KMS-11 (cell line): ENCODE results near the gene PRDM5.

Experiments
- H2AFZ ChIP-seq: fragments of 200-600 bp; sonication (generic); 2 replicates; pipeline ENCODE4 v1.6.1; 2016; ENCODE audit warnings: antibody characterized with exemption, mixed run types, low read depth
- H3K27ac ChIP-seq: fragments of 200-600 bp; sonication (generic); 2 replicates; pipeline ENCODE4 v1.6.1; 2016; ENCODE audit warnings: mild to moderate bottlenecking, mixed run types
- H3K27me3 ChIP-seq: fragments of 200-600 bp; sonication (generic); 2 replicates; pipeline ENCODE4 v1.6.1; 2017; ENCODE audit warnings: mild to moderate bottlenecking, low read depth, mixed run types, moderate library complexity; ENCODE audit not compliant: insufficient read depth
- H3K36me3 ChIP-seq: fragments of 200-600 bp; sonication (generic); 2 replicates; pipeline ENCODE4 v1.6.1; 2017; ENCODE audit warnings: mild to moderate bottlenecking, mixed run types; ENCODE audit not compliant: insufficient read depth
- H3K4me1 ChIP-seq: fragments of 200-600 bp; sonication (generic); 2 replicates; pipeline ENCODE4 v1.6.1; 2016; ENCODE audit warnings: mild to moderate bottlenecking, low read depth, mixed run types; ENCODE audit not compliant: poor library complexity, severe bottlenecking
- H3K4me2 ChIP-seq: fragments of 200-600 bp; sonication (generic); 2 replicates; pipeline ENCODE4 v1.7.0; 2016; ENCODE audit warnings: mild to moderate bottlenecking, mixed run types
- H3K4me3 ChIP-seq: fragments of 200-600 bp; sonication (generic); IDR thresholded peaks from 2 replicates; pipeline ENCODE4 v1.6.1; 2017; ENCODE audit warnings: low read depth, low read length, mixed read lengths; ENCODE audit not compliant: insufficient read depth
- H3K79me2 ChIP-seq: fragments of 200-600 bp; sonication (generic); 2 replicates; pipeline ENCODE4 v1.6.1; 2016; ENCODE audit warnings: low read depth, mixed run types; ENCODE audit not compliant: insufficient read depth
- H3K9ac ChIP-seq: fragments of 200-600 bp; sonication (generic); 2 replicates; pipeline ENCODE4 v1.6.1; 2016; ENCODE audit warnings: mild to moderate bottlenecking, mixed run types
- H4K20me1 ChIP-seq: fragments of 200-600 bp; sonication (generic); 2 replicates; pipeline ENCODE4 v1.6.1; 2016; ENCODE audit warnings: mild to moderate bottlenecking, mixed run types; ENCODE audit not compliant: insufficient read depth
- TF ChIP-seq, protein P1 (sequence below): fragments of 200-600 bp; sonication (generic); conservative IDR thresholded peaks from 2 replicates; pipeline ENCODE4 v1.6.1; 2017; ENCODE audit warnings: low read depth, mild to moderate bottlenecking, antibody characterized with exemption, low read length, moderate library complexity, mixed read lengths

PRDM5 gene

DNA sequence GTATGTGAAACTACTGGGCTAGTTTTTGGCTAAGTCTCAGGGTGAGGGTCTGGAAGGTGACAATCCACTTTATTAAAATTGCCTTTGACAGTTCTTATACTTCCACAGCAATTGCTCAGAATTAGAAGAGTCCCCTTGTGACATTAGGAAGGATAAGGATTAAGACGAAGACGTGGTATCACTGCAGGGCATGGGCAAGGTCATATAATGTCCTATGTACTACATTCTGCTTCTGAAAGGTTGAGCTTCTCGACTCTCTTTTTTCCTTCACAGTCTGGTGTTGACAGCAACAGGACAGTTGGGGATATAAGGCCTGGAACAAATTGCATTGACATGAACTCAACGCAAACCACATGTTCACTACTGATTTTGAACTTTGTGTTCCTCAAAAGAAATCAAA, 40.9 kb upstream of the PRDM5 start:
- Histone ChIP-seq H3K36me3 (no peaks in the 10 kb centered on the region), H3K9ac (no peak overlapping the region), H3K4me1 (no peaks in the 10 kb centered on the region), H3K4me2 (no peak overlapping the region), H3K4me3 (no peak overlapping the region), H3K27ac (no peak overlapping the region), H4K20me1 (no peaks in the 10 kb centered on the region), H3K27me3 (no peaks in the 10 kb centered on the region), H3K79me2 (no peaks in the 10 kb centered on the region), H2AFZ (no peak overlapping the region)
- TF ChIP-seq, protein P1, sequence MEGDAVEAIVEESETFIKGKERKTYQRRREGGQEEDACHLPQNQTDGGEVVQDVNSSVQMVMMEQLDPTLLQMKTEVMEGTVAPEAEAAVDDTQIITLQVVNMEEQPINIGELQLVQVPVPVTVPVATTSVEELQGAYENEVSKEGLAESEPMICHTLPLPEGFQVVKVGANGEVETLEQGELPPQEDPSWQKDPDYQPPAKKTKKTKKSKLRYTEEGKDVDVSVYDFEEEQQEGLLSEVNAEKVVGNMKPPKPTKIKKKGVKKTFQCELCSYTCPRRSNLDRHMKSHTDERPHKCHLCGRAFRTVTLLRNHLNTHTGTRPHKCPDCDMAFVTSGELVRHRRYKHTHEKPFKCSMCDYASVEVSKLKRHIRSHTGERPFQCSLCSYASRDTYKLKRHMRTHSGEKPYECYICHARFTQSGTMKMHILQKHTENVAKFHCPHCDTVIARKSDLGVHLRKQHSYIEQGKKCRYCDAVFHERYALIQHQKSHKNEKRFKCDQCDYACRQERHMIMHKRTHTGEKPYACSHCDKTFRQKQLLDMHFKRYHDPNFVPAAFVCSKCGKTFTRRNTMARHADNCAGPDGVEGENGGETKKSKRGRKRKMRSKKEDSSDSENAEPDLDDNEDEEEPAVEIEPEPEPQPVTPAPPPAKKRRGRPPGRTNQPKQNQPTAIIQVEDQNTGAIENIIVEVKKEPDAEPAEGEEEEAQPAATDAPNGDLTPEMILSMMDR, result no peak

DNA sequence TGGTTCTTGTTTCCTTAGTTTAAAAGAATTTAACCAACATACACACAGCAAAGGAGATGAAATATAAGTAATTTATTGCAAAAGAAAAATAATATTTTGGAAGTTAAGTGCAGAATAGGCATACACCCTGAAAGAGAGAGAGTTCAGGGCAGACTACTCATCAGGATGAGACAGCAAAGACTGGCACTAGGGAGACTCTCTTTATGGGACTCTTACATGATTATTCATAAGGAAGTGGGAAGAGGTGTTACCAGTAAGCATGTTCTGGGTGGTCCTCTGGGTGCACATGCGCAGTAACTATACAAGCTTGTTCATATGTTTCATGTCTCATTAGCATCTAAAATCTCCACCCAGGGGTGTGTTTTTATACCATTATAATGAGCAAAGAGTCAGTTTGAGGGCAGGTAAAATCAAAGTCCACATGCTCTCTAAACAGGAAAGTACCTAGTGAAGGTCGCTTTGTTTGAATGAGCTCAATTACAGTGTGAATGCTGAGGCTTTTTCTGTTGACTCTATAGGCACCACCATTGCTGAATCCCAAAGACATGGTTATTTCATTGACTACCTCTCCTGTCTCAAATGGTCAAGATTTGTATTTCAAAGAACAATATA, 38.2 kb upstream of the PRDM5 start:
- H3K79me2 ChIP-seq, result no peaks in the 10 kb centered on the region
- H3K4me1 ChIP-seq, result no peaks in the 10 kb centered on the region
- no peaks in the 10 kb centered on the region for H3K27me3 ChIP-seq
- no peak overlapping the region for H3K27ac ChIP-seq
- H3K9ac ChIP-seq, result no peak overlapping the region
- TF ChIP-seq, protein P1, result no peak
- no peaks in the 10 kb centered on the region for H3K36me3 ChIP-seq
- H2AFZ ChIP-seq, result no peak overlapping the region
- no peak overlapping the region for H3K4me3 ChIP-seq
- no peak overlapping the region for H3K4me2 ChIP-seq
- H4K20me1 ChIP-seq, result no peaks in the 10 kb centered on the region

DNA sequence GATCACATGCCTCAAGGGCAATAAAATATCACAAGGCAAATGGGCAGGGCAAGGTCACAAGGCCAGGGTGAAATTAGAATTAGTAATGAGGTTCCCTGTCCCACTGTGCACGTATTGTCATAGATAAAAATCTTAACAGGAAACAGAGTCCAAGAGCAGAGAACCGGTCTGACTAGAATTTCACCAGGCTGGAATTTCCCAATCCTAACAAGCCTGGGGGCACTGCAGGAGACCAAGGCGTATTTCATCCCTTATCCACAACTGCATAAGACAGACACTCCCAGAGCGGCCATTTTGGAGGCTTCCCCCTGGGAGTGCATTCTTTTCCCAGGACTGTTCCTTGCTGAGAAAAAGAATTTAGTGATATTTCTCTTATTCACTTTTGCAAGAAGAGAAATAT, 25.9 kb upstream of the PRDM5 start:
- H3K4me3 ChIP-seq, result no peak overlapping the region
- H3K36me3 ChIP-seq, result no peaks in the 10 kb centered on the region
- H3K4me1 ChIP-seq, result no peaks in the 10 kb centered on the region
- H3K9ac ChIP-seq, result no peak overlapping the region
- H4K20me1 ChIP-seq, result no peaks in the 10 kb centered on the region
- no peak overlapping the region for H3K4me2 ChIP-seq
- no peak overlapping the region for H3K27ac ChIP-seq
- no peak overlapping the region for H2AFZ ChIP-seq
- H3K79me2 ChIP-seq, result no peaks in the 10 kb centered on the region
- no peaks in the 10 kb centered on the region for H3K27me3 ChIP-seq
- TF ChIP-seq, protein P1, result no peak

DNA sequence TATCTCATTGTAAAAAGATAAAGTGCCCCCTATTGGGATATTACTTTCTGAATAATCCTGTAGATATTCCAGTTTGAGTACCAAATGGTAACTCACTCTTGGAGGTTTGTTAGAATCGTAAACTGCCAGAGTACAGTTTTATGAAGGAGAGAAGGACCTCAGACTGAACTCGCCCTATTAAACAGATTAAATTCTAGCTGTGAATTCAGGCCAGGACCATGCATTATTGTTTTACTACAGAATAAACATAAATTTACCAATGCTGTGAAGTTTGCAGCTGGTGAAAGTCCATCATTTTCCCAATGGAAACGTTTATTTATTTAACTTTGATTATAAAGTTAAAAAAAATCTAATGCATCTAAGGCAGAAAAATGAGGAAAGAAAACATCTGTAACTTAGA, 20.2 kb upstream of the PRDM5 start:
- Histone ChIP-seq H4K20me1 (no peaks in the 10 kb centered on the region; the same call in 1 of the 2 replicates), H3K9ac (no peak overlapping the region), H3K27ac (no peak overlapping the region), H3K4me1 (no peaks in the 10 kb centered on the region), H3K27me3 (no peaks in the 10 kb centered on the region), H3K79me2 (no peaks in the 10 kb centered on the region), H3K36me3 (no peaks in the 10 kb centered on the region), H2AFZ (no peak overlapping the region), H3K4me3 (no peak overlapping the region), H3K4me2 (no peak overlapping the region)
- TF ChIP-seq, protein P1, result no peak
